ENCODE measurements around the gene RASAL2.

Gene RASAL2

DNA sequence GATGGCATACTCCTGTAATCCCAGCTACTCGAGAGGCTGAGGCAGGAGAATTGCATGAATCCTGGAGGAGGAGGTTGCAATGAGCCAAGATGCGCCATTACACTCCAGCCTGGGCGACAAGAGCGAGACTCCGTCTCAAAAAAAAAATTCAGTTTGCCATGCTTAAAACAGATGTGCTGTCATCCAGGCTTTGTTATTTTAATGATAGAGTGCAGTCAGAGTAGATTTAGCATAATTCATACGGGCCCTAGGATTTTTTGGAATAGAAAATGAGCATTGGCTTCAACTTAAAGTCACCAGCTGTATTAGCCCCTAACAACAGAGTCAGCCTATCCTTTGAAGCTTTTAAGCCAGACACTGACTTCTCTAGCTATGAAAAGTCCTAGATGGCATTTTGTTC is 124.6 kb downstream of the RASAL2 start:
- Histone ChIP-seq H3K4me3 (ENCODE audit: low read length) (no peak overlapping the region), H3K9me3 (ENCODE audit: control insufficient read depth, low read depth, low read length) (no peaks in the 10 kb centered on the region)

DNA sequence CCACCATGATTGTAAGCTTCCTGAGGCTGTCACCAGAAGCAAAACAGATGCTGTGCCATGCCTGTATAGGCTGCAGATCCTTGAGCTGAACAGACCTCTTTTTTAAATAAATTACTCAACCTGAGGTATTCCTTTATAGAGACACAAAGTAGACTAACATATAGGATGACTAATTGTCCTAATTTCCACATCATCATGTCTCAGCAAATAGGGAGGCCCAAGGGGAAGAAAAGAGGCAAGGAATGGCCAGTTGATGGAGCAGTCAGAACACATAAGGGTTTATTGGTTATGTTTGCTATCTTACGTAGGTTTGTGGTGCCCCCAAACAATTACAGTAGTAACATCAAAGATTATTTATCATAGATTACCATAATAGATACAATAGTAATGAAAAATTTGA is 126.2 kb downstream of the RASAL2 start:
- Histone ChIP-seq H3K4me1 (ENCODE audit: control insufficient read depth, low read depth, low read length) (no peaks in the 10 kb centered on the region), H3K27ac (ENCODE audit: low read length) (no peak overlapping the region), H3K4me3 (ENCODE audit: low read length) (no peak overlapping the region), H3K27me3 (ENCODE audit: control insufficient read depth, insufficient read depth, low read length) (no peaks in the 10 kb centered on the region), H3K9ac (ENCODE audit: low read length) (no peak overlapping the region), H3K9me3 (ENCODE audit: control insufficient read depth, low read depth, low read length) (no peaks in the 10 kb centered on the region), H3K36me3 (ENCODE audit: control insufficient read depth, low read depth, low read length) (no peaks in the 10 kb centered on the region)

More for the DNA sequence above, 124.6 kb downstream of the RASAL2 start:
- Histone ChIP-seq H3K4me1 (ENCODE audit: control insufficient read depth, low read depth, low read length) (no peaks in the 10 kb centered on the region), H3K27ac (ENCODE audit: low read length) (no peak overlapping the region), H3K9ac (ENCODE audit: low read length) (no peak overlapping the region), H3K27me3 (ENCODE audit: control insufficient read depth, insufficient read depth, low read length) (no peaks in the 10 kb centered on the region), H3K36me3 (ENCODE audit: control insufficient read depth, low read depth, low read length) (no peaks in the 10 kb centered on the region)

DNA sequence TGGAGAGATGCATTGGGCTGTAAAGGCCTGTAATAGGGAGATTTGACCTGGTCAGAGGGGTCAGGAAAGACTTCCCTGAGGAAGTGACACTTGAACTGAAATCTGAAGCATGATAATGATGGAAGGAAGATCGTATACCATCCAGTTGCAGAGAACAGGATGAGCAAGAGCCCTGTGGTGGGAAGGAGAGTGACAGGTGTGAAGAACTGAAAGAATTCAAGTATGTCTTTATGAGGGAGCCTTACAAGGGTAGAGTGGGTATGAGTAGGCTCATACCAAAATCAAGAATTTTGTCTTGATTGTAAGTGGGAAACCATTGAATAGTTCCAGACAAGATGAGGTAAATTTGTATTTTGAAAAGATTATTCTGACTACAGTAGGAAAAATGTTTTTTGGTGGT is 129.4 kb downstream of the RASAL2 start:
- H3K9me3 ChIP-seq (ENCODE audit: control insufficient read depth, low read depth, low read length), result no peaks in the 10 kb centered on the region
- H3K4me1 ChIP-seq (ENCODE audit: control insufficient read depth, low read depth, low read length), result peaks cover 3% of the 10 kb centered on the region
- no peaks in the 10 kb centered on the region for H3K36me3 ChIP-seq (ENCODE audit: control insufficient read depth, low read depth, low read length)
- H3K4me3 ChIP-seq (ENCODE audit: low read length), result no peak overlapping the region
- H3K27me3 ChIP-seq (ENCODE audit: control insufficient read depth, insufficient read depth, low read length), result no peaks in the 10 kb centered on the region
- H3K9ac ChIP-seq (ENCODE audit: low read length), result no peak overlapping the region
- no peak overlapping the region for H3K27ac ChIP-seq (ENCODE audit: low read length)

DNA sequence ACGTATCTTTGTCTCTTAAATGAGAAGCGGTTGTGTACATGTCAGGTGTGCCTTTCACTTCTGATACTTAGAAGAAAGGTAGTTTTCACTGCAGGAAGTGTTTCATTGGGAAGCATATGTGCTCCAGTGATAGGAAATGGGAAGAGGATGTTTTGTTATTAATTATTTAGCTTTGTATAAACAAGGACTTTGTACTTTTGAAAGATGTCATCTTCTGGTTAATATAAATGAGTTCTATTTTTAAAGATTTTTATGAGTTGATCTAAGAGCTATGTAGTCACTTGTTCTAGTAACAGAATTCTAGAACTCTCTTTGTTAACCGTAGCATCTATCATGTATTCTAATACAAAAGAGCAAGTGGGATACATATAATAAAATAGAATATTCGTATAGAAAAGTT is 130.5 kb downstream of the RASAL2 start:
- H3K4me1 ChIP-seq (ENCODE audit: control insufficient read depth, low read depth, low read length), result peaks cover 3% of the 10 kb centered on the region
- no peak overlapping the region for H3K27ac ChIP-seq (ENCODE audit: low read length)
- H3K27me3 ChIP-seq (ENCODE audit: control insufficient read depth, insufficient read depth, low read length), result no peaks in the 10 kb centered on the region
- no peaks in the 10 kb centered on the region for H3K9me3 ChIP-seq (ENCODE audit: control insufficient read depth, low read depth, low read length)
- H3K4me3 ChIP-seq (ENCODE audit: low read length), result no peak overlapping the region
- no peak overlapping the region for H3K9ac ChIP-seq (ENCODE audit: low read length)
- no peaks in the 10 kb centered on the region for H3K36me3 ChIP-seq (ENCODE audit: control insufficient read depth, low read depth, low read length)

DNA sequence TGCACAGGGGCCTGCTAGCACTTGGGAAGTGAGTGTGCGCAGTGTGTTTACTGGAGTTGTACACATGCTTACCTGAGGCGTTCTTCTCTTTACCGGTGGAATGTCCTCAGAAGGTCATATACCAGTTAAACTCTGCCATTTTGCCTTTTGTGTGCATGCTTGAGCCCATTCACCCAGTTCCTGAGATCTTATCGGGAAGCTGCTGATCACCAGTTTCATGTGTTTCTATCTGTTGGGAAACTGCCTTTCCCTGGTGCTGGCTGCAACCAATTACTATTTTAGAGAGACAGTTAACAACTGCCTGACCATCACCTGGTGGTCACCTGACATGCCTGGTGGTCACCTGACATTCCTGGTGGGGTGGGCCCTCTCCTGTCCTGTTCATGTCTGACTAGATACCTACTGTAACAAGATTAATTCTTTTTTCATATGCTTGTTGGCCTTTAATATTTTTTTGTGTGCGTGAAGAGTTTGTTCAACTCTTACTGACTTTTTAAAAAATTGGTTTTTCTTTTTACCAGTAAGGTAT is 137.0 kb downstream of the RASAL2 start:
- H3K27me3 ChIP-seq (ENCODE audit: control insufficient read depth, insufficient read depth, low read length), result no peaks in the 10 kb centered on the region
- H3K27ac ChIP-seq (ENCODE audit: low read length), result no peak overlapping the region
- peaks cover 3% of the 10 kb centered on the region for H3K4me1 ChIP-seq (ENCODE audit: control insufficient read depth, low read depth, low read length)
- H3K9me3 ChIP-seq (ENCODE audit: control insufficient read depth, low read depth, low read length), result no peaks in the 10 kb centered on the region
- no peak overlapping the region for H3K4me3 ChIP-seq (ENCODE audit: low read length)
- no peak overlapping the region for H3K9ac ChIP-seq (ENCODE audit: low read length)
- no peaks in the 10 kb centered on the region for H3K36me3 ChIP-seq (ENCODE audit: control insufficient read depth, low read depth, low read length)

DNA sequence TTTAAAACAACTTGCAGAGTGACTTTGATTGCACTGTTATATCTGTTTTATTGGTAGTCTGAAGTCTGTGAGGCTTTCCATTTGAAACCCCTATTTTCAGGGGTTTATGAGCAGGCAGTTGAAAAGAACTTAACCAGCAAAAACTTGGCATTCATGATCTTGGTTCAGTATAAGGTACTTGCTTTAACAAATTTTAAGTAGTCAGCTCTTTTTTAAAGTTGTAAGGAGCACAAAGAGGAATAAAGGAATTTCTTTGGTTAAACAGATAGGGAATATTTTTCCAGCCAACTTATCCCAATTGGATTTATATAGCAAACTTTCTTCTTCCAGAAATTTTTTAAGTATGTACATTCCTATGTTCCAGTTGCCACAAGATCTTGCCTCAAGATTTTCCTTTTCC is 138.2 kb downstream of the RASAL2 start:
- Histone ChIP-seq H3K4me3 (ENCODE audit: low read length) (no peak overlapping the region), H3K9me3 (ENCODE audit: control insufficient read depth, low read depth, low read length) (no peaks in the 10 kb centered on the region), H3K4me1 (ENCODE audit: control insufficient read depth, low read depth, low read length) (no peaks in the 10 kb centered on the region), H3K9ac (ENCODE audit: low read length) (no peak overlapping the region), H3K27me3 (ENCODE audit: control insufficient read depth, insufficient read depth, low read length) (no peaks in the 10 kb centered on the region), H3K36me3 (ENCODE audit: control insufficient read depth, low read depth, low read length) (no peaks in the 10 kb centered on the region), H3K27ac (ENCODE audit: low read length) (no peak overlapping the region)

DNA sequence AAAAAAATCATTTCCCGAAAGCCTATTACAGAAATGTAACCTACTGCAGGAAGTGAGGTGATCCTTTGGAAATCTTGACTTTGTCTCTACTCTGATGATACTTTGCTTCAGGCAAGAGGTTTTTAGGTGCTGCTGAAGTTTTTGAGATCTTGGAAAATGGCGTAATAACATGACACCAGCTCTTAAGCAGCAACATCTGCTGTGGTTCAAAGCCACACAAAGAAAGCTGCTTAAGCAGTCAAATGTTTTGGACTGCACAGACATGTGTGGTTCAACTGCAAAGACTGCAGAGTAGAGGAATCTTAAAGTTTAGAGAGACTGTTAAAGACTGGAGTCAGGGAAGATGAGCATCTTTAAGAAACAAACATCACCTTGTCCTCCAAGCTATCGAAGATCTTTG is 139.0 kb downstream of the RASAL2 start:
- no peaks in the 10 kb centered on the region for H3K4me1 ChIP-seq (ENCODE audit: control insufficient read depth, low read depth, low read length)
- H3K9ac ChIP-seq (ENCODE audit: low read length), result no peak overlapping the region
- H3K27me3 ChIP-seq (ENCODE audit: control insufficient read depth, insufficient read depth, low read length), result no peaks in the 10 kb centered on the region
- no peak overlapping the region for H3K4me3 ChIP-seq (ENCODE audit: low read length)
- no peaks in the 10 kb centered on the region for H3K36me3 ChIP-seq (ENCODE audit: control insufficient read depth, low read depth, low read length)
- no peak overlapping the region for H3K27ac ChIP-seq (ENCODE audit: low read length)
- H3K9me3 ChIP-seq (ENCODE audit: control insufficient read depth, low read depth, low read length), result no peaks in the 10 kb centered on the region

DNA sequence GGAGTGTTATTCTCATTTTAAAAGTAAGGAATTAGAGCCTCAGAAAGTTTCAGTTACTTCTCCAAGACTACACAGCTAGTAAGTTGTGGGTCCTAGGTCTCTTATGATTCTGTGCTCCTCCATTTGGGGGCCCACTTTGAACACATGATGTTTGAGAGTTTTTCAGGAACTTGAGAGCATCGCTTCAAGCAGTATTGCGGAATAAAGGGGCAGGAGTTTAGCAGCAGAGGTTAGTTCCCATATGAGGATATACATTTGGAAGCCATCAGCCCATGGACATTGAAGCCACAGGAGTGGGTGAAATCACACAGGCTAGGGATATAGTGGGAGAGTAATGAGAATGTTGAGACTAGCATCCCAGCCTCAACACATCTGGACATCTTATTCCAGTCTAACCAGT is 143.2 kb downstream of the RASAL2 start:
- H3K9me3 ChIP-seq (ENCODE audit: control insufficient read depth, low read depth, low read length), result no peaks in the 10 kb centered on the region
- H3K4me1 ChIP-seq (ENCODE audit: control insufficient read depth, low read depth, low read length), result no peaks in the 10 kb centered on the region
- H3K9ac ChIP-seq (ENCODE audit: low read length), result no peak overlapping the region
- no peaks in the 10 kb centered on the region for H3K27me3 ChIP-seq (ENCODE audit: control insufficient read depth, insufficient read depth, low read length)
- no peak overlapping the region for H3K4me3 ChIP-seq (ENCODE audit: low read length)
- no peak overlapping the region for H3K27ac ChIP-seq (ENCODE audit: low read length)
- no peaks in the 10 kb centered on the region for H3K36me3 ChIP-seq (ENCODE audit: control insufficient read depth, low read depth, low read length)

DNA sequence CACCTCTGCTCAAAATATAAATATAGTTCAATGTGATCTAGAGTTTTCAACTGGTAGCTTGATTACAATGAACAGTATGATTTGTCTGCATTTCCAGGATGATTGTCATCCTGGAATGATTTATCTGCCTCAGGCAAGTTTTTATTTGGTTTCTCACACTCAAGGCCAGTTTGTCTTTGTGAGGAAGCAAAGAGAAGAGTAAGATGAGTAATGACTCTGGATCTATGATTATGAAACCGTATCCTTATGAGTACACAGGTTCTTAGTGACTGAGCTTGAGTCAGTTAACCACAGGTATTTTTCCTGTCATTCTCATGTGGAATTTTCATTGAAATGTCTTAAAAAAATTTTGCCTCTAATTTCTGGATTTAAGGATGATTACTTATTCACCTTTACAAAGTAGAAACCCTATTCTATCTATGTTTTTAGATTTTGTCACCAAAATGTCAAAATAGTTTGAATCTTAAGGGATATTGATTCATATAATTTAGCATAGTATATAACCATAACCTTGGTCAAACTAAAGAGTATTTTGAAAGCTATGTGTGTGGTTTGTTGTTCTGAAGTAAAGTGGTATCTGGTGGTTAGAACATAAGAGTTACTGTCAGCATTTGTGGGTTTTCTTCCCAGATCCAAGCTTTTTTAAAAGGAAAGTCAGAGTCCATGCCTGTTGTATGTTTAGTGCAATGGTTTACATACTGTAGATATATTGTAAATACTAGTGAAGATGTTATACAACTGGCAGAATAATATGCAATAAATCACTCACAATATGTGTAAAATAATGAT is 145.0 kb downstream of the RASAL2 start:
- Histone ChIP-seq H3K4me3 (ENCODE audit: low read length) (no peak overlapping the region), H3K36me3 (ENCODE audit: control insufficient read depth, low read depth, low read length) (no peaks in the 10 kb centered on the region), H3K27me3 (ENCODE audit: control insufficient read depth, insufficient read depth, low read length) (no peaks in the 10 kb centered on the region), H3K4me1 (ENCODE audit: control insufficient read depth, low read depth, low read length) (no peaks in the 10 kb centered on the region), H3K9me3 (ENCODE audit: control insufficient read depth, low read depth, low read length) (no peaks in the 10 kb centered on the region), H3K9ac (ENCODE audit: low read length) (no peak overlapping the region), H3K27ac (ENCODE audit: low read length) (no peak overlapping the region)

DNA sequence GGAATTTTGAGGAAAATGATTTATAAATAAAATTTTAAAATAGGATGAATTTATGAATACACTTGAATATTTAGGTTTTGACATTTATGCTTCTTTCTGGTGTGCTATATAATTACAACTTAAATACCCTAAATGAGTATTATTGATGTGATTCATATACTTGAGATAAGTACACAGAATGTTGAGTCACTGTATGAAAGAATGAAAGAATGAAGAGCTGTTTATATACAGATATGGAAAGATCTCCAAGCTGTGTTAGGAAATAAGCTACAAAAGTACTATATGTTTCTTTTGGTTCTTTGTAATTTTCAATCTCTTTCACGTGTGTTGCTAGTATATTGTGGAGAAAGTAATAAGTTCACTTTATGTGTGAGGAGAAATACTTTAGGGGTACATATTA is 147.2 kb downstream of the RASAL2 start:
- no peaks in the 10 kb centered on the region for H3K4me1 ChIP-seq (ENCODE audit: control insufficient read depth, low read depth, low read length)
- H3K36me3 ChIP-seq (ENCODE audit: control insufficient read depth, low read depth, low read length), result no peaks in the 10 kb centered on the region
- no peak overlapping the region for H3K9ac ChIP-seq (ENCODE audit: low read length)
- no peaks in the 10 kb centered on the region for H3K9me3 ChIP-seq (ENCODE audit: control insufficient read depth, low read depth, low read length)
- H3K27me3 ChIP-seq (ENCODE audit: control insufficient read depth, insufficient read depth, low read length), result no peaks in the 10 kb centered on the region
- no peak overlapping the region for H3K4me3 ChIP-seq (ENCODE audit: low read length)
- H3K27ac ChIP-seq (ENCODE audit: low read length), result no peak overlapping the region

DNA sequence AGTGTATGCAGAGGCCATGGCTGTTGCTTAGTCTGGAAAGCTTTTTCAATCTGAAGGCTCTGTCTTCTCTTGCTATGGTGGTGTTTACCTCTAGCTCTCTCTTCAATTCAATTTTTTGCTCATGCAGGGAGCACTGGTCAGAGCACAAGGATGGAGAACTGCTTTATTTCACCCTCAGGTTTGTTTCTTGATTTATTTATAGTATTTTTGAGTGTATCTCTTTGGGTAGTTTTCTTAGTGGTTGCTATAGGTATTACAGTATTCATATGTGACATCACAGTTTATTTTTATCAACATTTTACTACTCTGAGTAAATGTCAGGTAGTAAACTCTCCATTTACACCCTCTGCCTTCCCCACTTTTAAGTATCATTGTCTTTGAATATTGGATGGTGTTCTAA is 147.9 kb downstream of the RASAL2 start:
- no peaks in the 10 kb centered on the region for H3K9me3 ChIP-seq (ENCODE audit: control insufficient read depth, low read depth, low read length)
- H3K9ac ChIP-seq (ENCODE audit: low read length), result no peak overlapping the region
- H3K36me3 ChIP-seq (ENCODE audit: control insufficient read depth, low read depth, low read length), result no peaks in the 10 kb centered on the region
- no peaks in the 10 kb centered on the region for H3K4me1 ChIP-seq (ENCODE audit: control insufficient read depth, low read depth, low read length)
- H3K4me3 ChIP-seq (ENCODE audit: low read length), result no peak overlapping the region
- no peaks in the 10 kb centered on the region for H3K27me3 ChIP-seq (ENCODE audit: control insufficient read depth, insufficient read depth, low read length)
- H3K27ac ChIP-seq (ENCODE audit: low read length), result no peak overlapping the region

DNA sequence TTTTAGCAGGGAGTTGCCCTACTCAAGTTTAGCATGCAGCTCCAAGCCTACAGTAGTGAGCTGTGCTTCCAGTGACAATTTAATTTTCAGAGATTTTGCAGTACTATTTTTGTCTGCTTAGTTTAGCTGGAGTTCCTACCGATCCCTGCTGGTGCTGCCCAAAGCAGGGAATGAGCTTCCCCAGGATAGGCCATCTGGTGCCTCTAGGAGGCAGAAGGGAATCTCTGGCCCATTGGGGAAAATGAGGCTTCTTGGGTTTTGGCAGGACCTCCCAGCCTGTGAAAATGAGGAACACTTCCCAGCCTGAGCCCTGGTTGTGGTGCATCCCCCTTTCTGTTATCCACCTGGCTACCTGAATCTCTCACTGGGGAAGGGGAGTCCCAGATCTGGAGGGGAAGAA is 149.2 kb downstream of the RASAL2 start:
- H3K36me3 ChIP-seq (ENCODE audit: control insufficient read depth, low read depth, low read length), result no peaks in the 10 kb centered on the region
- H3K4me1 ChIP-seq (ENCODE audit: control insufficient read depth, low read depth, low read length), result no peaks in the 10 kb centered on the region
- no peak overlapping the region for H3K4me3 ChIP-seq (ENCODE audit: low read length)
- H3K27me3 ChIP-seq (ENCODE audit: control insufficient read depth, insufficient read depth, low read length), result no peaks in the 10 kb centered on the region
- no peak overlapping the region for H3K27ac ChIP-seq (ENCODE audit: low read length)
- H3K9ac ChIP-seq (ENCODE audit: low read length), result no peak overlapping the region
- H3K9me3 ChIP-seq (ENCODE audit: control insufficient read depth, low read depth, low read length), result peaks cover 2% of the 10 kb centered on the region
